Nephron (organoid): ENCODE results near the gene TRPM2.

Source experiments
- H3K27ac Mint-ChIP-seq, 3 experiments: 2 replicates each; pipeline ENCODE4 v1.8.0; 2020; ENCODE audit warnings: mixed read lengths in 3 of 3, mild to moderate bottlenecking in 2 of 3, moderate library complexity in 1 of 3
- H3K27me3 Mint-ChIP-seq: 2 replicates; pipeline ENCODE4 v1.8.0; 2021; ENCODE audit warnings: low read depth, mild to moderate bottlenecking, moderate library complexity, mixed read lengths
- H3K36me3 Mint-ChIP-seq: 2 replicates; pipeline ENCODE4 v1.8.0; 2020; ENCODE audit warnings: low read depth, mixed read lengths
- H3K4me1 Mint-ChIP-seq: 2 replicates; pipeline ENCODE4 v1.8.0; 2020; ENCODE audit warnings: mixed read lengths
- H3K4me3 Mint-ChIP-seq, 3 experiments: 2 replicates each; pipeline ENCODE4 v1.8.0; 2020; ENCODE audit warnings: mild to moderate bottlenecking in 3 of 3, mixed read lengths in 3 of 3, moderate library complexity in 2 of 3
- H3K9me3 Mint-ChIP-seq: 2 replicates; pipeline ENCODE4 v1.8.0; 2020; ENCODE audit warnings: mixed read lengths
- TF ChIP-seq, protein P1 (sequence below), 3 experiments: fragments of 200-600 bp; sonication (generic); IDR thresholded peaks; one replicate each; pipeline ENCODE4 v1.5.0; 2021; ENCODE audit warnings: antibody characterized with exemption in 3 of 3; ENCODE audit not compliant: unreplicated experiment in 3 of 3

The TRPM2 gene

GRCh38 chr21:44331209-44331608, 22.2 kb upstream of the TRPM2 start:
- Mint-ChIP-seq H3K4me1 (no peaks in the 10 kb centered on the region), H3K9me3 (no peaks in the 10 kb centered on the region), H3K27me3 (peaks cover 3% of the 10 kb centered on the region), H3K36me3 (peaks cover 4% of the 10 kb centered on the region), H3K27ac (no peak overlapping the region), H3K4me3 (no peak overlapping the region)
- TF ChIP-seq, protein P1, sequence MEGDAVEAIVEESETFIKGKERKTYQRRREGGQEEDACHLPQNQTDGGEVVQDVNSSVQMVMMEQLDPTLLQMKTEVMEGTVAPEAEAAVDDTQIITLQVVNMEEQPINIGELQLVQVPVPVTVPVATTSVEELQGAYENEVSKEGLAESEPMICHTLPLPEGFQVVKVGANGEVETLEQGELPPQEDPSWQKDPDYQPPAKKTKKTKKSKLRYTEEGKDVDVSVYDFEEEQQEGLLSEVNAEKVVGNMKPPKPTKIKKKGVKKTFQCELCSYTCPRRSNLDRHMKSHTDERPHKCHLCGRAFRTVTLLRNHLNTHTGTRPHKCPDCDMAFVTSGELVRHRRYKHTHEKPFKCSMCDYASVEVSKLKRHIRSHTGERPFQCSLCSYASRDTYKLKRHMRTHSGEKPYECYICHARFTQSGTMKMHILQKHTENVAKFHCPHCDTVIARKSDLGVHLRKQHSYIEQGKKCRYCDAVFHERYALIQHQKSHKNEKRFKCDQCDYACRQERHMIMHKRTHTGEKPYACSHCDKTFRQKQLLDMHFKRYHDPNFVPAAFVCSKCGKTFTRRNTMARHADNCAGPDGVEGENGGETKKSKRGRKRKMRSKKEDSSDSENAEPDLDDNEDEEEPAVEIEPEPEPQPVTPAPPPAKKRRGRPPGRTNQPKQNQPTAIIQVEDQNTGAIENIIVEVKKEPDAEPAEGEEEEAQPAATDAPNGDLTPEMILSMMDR (IDR thresholded peaks at IDR 0.05; ENCODE audit: unreplicated experiment in 3 of 3), result no peak

- TF ChIP-seq, protein P1 (IDR thresholded peaks at IDR 0.05; ENCODE audit: unreplicated experiment in 3 of 3), result no peak
- Mint-ChIP-seq H3K27me3 (peaks cover 3% of the 10 kb centered on the region), H3K36me3 (peaks cover 4% of the 10 kb centered on the region), H3K27ac (peak overlapping the region in 2 of 3 experiments; percentile 51 to 79), H3K4me3 (no peak overlapping the region), H3K9me3 (no peaks in the 10 kb centered on the region), H3K4me1 (no peaks in the 10 kb centered on the region)
These were observed 21.6 kb upstream of the TRPM2 start for GRCh38 chr21:44331650-44332307.

GRCh38 chr21:44332383-44332782, 21.0 kb upstream of the TRPM2 start:
- Mint-ChIP-seq H3K4me3 (no peak overlapping the region), H3K27me3 (peaks cover 3% of the 10 kb centered on the region), H3K27ac (no peak overlapping the region), H3K9me3 (no peaks in the 10 kb centered on the region), H3K4me1 (peaks cover 3% of the 10 kb centered on the region), H3K36me3 (peaks cover 4% of the 10 kb centered on the region)
- TF ChIP-seq, protein P1 (IDR thresholded peaks at IDR 0.05; ENCODE audit: unreplicated experiment in 3 of 3), result no peak

DNA sequence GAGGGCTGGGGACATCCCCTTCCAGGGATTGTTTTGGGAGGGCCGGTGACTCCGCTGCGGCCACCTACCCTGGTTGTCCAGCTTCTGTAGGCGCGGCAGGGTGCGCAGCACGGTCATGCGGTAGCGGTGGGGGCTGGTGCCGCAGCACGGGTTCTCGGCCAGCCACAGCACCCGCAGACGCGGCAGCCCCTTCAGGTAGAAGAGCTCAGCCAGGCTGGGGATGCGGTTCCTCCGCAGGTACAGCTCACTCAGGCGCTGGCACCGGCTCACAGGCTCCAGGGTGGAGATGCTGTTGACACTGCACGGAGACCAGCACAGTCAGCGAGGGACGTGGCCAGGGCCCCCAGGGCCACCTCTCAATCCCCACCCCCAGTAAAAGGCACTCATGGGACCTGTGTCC, 20.5 kb upstream of the TRPM2 start:
- Mint-ChIP-seq H3K27me3 (peaks cover 3% of the 10 kb centered on the region), H3K9me3 (no peaks in the 10 kb centered on the region), H3K4me1 (peaks cover 9% of the 10 kb centered on the region), H3K27ac (no peak overlapping the region), H3K4me3 (no peak overlapping the region), H3K36me3 (peaks cover 4% of the 10 kb centered on the region)
- TF ChIP-seq, protein P1 (IDR thresholded peaks at IDR 0.05; ENCODE audit: unreplicated experiment in 3 of 3), result no peak

DNA sequence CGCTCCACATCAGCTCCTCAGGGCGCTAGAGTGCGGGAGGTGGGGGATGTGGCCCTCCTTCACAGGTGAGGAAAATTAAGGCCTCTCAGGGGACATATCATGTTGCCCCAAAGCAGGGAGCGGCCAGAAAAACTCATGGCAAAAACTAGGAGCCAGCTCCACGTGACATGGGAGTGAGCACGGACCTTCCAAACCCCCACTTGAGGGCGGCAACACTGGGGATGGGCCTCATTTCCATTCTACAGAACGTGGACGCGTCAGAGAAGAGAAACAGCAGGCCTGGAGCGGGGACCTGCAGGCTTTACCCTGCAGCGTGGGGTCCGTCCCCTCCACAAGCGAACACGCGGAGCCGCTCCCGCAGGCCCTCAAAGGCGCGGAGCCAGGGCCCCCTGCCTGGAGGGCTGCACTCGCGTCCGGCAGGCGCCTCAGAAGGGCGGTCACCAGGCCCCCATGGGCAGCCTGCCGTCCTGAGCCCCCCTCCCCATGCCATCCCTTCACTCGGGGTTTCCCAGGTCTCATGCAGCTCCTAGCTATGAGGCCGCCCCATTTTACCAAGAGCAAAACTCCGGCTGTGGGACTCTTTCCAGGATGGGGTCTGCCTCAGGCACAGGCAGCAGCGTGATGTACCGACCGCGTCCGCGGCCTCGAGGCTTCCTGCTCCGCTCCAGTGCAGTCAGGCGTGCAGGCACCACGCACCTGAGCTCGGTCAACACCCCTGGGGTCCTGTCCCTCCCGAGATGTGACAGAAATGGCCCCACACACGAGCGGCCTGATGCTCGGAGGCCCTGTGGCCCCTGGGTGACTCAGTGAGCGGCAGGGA, 19.7 kb upstream of the TRPM2 start:
- TF ChIP-seq, protein P1 (IDR thresholded peaks at IDR 0.05; ENCODE audit: unreplicated experiment in 3 of 3), result no peak
- Mint-ChIP-seq H3K9me3 (no peaks in the 10 kb centered on the region), H3K4me1 (peaks cover 13% of the 10 kb centered on the region), H3K36me3 (peaks cover 4% of the 10 kb centered on the region), H3K27me3 (peaks cover 3% of the 10 kb centered on the region), H3K27ac (no peak overlapping the region), H3K4me3 (no peak overlapping the region)
